HG03571 (cell line): ENCODE measurements around the gene JMJD8.

Experiments used
- ATAC-seq: cut with Tn5 transposase; IDR thresholded peaks from one replicate; pipeline ENCODE4 v1.9.1; 2021; ENCODE audit not compliant: unreplicated experiment

JMJD8 gene

GRCh38 chr16:710500-711075 is 26.5 kb upstream of the JMJD8 start:
- ATAC-seq, result no peak

- no peak for ATAC-seq
Measured at GRCh38 chr16:709566-710499, 25.7 kb upstream of the JMJD8 start.

- ATAC-seq, result no peak
Measured at GRCh38 chr16:708959-709358, 24.8 kb upstream of the JMJD8 start.

GRCh38 chr16:708019-708418 is 23.9 kb upstream of the JMJD8 start:
- no peak for ATAC-seq

GRCh38 chr16:707062-707538 is 23.0 kb upstream of the JMJD8 start:
- ATAC-seq, result no peak

GRCh38 chr16:706189-707061 is 22.3 kb upstream of the JMJD8 start:
- no peak for ATAC-seq

GRCh38 chr16:705431-706188 is 21.5 kb upstream of the JMJD8 start, which contains the start of gene FBXL16:
FBXL16 (minus strand) TSS chr16:705801; CDS start chr16:697405, 8,396 bp downstream.
- no peak for ATAC-seq

GRCh38 chr16:704552-705380 is 20.6 kb upstream of the JMJD8 start:
- no peak for ATAC-seq

- no peak for ATAC-seq
Measured at GRCh38 chr16:704047-704446, 19.9 kb upstream of the JMJD8 start.

- ATAC-seq, result no peak
Measured at GRCh38 chr16:703406-703805, 19.3 kb upstream of the JMJD8 start.

- no peak for ATAC-seq
Measured at GRCh38 chr16:702341-702740, 18.2 kb upstream of the JMJD8 start.

GRCh38 chr16:700684-701584 is 16.8 kb upstream of the JMJD8 start:
- no peak for ATAC-seq

- ATAC-seq, result no peak
Measured at GRCh38 chr16:698911-699671, 15.0 kb upstream of the JMJD8 start.

- no peak for ATAC-seq
Measured at GRCh38 chr16:695355-696089, 11.4 kb upstream of the JMJD8 start.

- ATAC-seq, result no peak
Measured at GRCh38 chr16:694863-695354, 10.8 kb upstream of the JMJD8 start.

GRCh38 chr16:694187-694862 is 10.2 kb upstream of the JMJD8 start:
- no peak for ATAC-seq
